Measurements from ENCODE around the gene CYP4F2.
"Not testable (repeated sequence)": the region's sequence is repeated elsewhere in the genome, so short reads cannot be mapped to it uniquely, and the experiment has no call there.

Gene CYP4F2

GRCh38 chr19:15899561-15899960 is 1.7 kb upstream of the CYP4F2 start:
- DNase-seq, result not testable (repeated sequence)

- DNase-seq, result no peak
These were observed 692 bp downstream of the CYP4F2 start for GRCh38 chr19:15897026-15897737.

- DNase-seq, result no peak
These were observed 1.9 kb downstream of the CYP4F2 start for GRCh38 chr19:15895876-15896430.

- no peak for DNase-seq
These were observed 3.5 kb downstream of the CYP4F2 start for GRCh38 chr19:15894359-15894758.

- no peak for DNase-seq
These were observed 4.4 kb downstream of the CYP4F2 start for GRCh38 chr19:15893477-15893876.

- no peak for DNase-seq
These were observed 5.9 kb downstream of the CYP4F2 start for GRCh38 chr19:15892012-15892411.

GRCh38 chr19:15891434-15891833 is 6.4 kb downstream of the CYP4F2 start:
- DNase-seq, result no peak

- not testable (repeated sequence) for DNase-seq
These were observed 8.5 kb downstream of the CYP4F2 start for GRCh38 chr19:15889339-15889738.

GRCh38 chr19:15885919-15886318 is 12.0 kb downstream of the CYP4F2 start:
- no peak for DNase-seq

GRCh38 chr19:15885167-15885566 is 12.7 kb downstream of the CYP4F2 start:
- no peak for DNase-seq

- not testable (repeated sequence) for DNase-seq
These were observed 14.5 kb downstream of the CYP4F2 start for GRCh38 chr19:15883329-15883728.

GRCh38 chr19:15874821-15875474 is 22.9 kb downstream of the CYP4F2 start:
- no peak for DNase-seq

- not testable (repeated sequence) for DNase-seq
These were observed 24.1 kb downstream of the CYP4F2 start for GRCh38 chr19:15873771-15874170.

- no peak for DNase-seq
These were observed 26.3 kb downstream of the CYP4F2 start for GRCh38 chr19:15871570-15871969.

GRCh38 chr19:15869873-15870272 is 28.0 kb downstream of the CYP4F2 start:
- DNase-seq, result no peak

- DNase-seq, result no peak
These were observed 28.7 kb downstream of the CYP4F2 start for GRCh38 chr19:15869109-15869555.

GRCh38 chr19:15866636-15867035 is 31.2 kb downstream of the CYP4F2 start:
- DNase-seq, result no peak

- DNase-seq, result no peak
These were observed 33.0 kb downstream of the CYP4F2 start for GRCh38 chr19:15864824-15865223.

GRCh38 chr19:15863272-15863671 is 34.6 kb downstream of the CYP4F2 start:
- DNase-seq, result no peak

- no peak for DNase-seq
These were observed 35.4 kb downstream of the CYP4F2 start for GRCh38 chr19:15862444-15862843.

GRCh38 chr19:15860522-15860921 is 37.4 kb downstream of the CYP4F2 start:
- no peak for DNase-seq

GRCh38 chr19:15859187-15859586 is 38.7 kb downstream of the CYP4F2 start:
- DNase-seq, result no peak

GRCh38 chr19:15850385-15850784 is 47.5 kb downstream of the CYP4F2 start:
- no peak for DNase-seq

GRCh38 chr19:15846923-15847322 is 51.0 kb downstream of the CYP4F2 start:
- DNase-seq, result no peak
